ENCODE results near the gene ICE1. TPM values are rescaled to one million over a fixed set of nuclear protein-coding genes. Genes with fewer than 3 reads are reported as not detected.
"Not testable (repeated sequence)": the region's sequence is repeated elsewhere in the genome, so short reads cannot be mapped to it uniquely, and the experiment has no call there.

ICE1 gene
- total and polyA plus RNA-seq, 9 of the 15 experiments (the other 6 are each of a cell fraction or from before 2014, with no cell fraction given) = 4.9 to 47.4 (median 28.2) TPM

DNA sequence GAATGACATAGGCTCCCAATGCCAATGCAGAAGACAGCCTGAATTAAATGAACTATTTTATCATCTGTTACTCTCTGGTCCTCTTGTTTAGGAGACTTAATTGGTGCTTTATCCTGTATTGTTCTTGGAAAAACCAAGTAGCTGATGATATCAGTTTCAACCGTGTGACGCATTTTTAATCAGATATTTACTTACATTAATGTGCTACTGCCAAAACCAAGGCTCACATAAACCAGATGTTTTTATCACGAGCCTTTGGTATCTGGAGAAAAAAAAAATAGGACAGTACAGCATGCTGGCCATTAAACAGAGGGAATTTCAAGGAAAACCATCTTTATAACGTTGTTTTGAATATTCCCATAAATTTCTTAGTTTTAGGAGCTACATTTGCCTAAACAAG is 90.1 kb downstream of the ICE1 start (continued):
- TF ChIP-seq, protein P1, sequence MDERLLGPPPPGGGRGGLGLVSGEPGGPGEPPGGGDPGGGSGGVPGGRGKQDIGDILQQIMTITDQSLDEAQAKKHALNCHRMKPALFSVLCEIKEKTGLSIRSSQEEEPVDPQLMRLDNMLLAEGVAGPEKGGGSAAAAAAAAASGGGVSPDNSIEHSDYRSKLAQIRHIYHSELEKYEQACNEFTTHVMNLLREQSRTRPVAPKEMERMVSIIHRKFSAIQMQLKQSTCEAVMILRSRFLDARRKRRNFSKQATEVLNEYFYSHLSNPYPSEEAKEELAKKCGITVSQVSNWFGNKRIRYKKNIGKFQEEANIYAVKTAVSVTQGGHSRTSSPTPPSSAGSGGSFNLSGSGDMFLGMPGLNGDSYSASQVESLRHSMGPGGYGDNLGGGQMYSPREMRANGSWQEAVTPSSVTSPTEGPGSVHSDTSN (CRISPR knock-in tag; IDR thresholded peaks at IDR 0.05; ENCODE audit: low read depth) = no peak
- TF ChIP-seq, protein P1 (tag; conservative IDR thresholded peaks at IDR 0.05; ENCODE audit: low read depth) = no peak
- TF ChIP-seq, protein P2, sequence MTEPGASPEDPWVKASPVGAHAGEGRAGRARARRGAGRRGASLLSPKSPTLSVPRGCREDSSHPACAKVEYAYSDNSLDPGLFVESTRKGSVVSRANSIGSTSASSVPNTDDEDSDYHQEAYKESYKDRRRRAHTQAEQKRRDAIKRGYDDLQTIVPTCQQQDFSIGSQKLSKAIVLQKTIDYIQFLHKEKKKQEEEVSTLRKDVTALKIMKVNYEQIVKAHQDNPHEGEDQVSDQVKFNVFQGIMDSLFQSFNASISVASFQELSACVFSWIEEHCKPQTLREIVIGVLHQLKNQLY (CRISPR knock-in tag; conservative IDR thresholded peaks at IDR 0.05) = no peak
- no peak for TF ChIP-seq SREBF1 (IDR thresholded peaks at IDR 0.05; ENCODE audit: borderline replicate concordance, low read depth, low read length)
- TF ChIP-seq, protein P3, sequence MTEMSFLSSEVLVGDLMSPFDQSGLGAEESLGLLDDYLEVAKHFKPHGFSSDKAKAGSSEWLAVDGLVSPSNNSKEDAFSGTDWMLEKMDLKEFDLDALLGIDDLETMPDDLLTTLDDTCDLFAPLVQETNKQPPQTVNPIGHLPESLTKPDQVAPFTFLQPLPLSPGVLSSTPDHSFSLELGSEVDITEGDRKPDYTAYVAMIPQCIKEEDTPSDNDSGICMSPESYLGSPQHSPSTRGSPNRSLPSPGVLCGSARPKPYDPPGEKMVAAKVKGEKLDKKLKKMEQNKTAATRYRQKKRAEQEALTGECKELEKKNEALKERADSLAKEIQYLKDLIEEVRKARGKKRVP (CRISPR knock-in tag; IDR thresholded peaks at IDR 0.05) = no peak
- TF ChIP-seq, protein P4, sequence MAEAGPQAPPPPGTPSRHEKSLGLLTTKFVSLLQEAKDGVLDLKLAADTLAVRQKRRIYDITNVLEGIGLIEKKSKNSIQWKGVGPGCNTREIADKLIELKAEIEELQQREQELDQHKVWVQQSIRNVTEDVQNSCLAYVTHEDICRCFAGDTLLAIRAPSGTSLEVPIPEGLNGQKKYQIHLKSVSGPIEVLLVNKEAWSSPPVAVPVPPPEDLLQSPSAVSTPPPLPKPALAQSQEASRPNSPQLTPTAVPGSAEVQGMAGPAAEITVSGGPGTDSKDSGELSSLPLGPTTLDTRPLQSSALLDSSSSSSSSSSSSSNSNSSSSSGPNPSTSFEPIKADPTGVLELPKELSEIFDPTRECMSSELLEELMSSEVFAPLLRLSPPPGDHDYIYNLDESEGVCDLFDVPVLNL (CRISPR knock-in tag; IDR thresholded peaks at IDR 0.05; ENCODE audit: low read depth) = no peak

DNA sequence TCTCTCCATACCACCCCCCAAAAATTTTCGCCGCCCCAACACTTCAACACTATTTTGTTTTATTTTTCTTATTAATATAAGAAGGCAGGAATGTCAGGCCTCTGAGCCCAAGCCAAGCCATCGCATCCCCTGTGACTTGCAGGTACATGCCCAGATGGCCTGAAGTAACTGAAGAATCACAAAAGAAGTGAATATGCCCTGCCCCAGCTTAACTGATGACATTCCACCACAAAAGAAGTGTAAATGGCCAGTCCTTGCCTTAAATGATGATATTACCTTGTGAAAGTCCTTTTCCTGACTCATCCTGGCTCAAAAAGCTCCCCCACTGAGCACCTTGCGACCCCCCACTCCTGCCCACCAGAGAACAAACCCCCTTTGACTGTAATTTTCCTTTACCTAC is 98.1 kb downstream of the ICE1 start:
- H3K79me2 ChIP-seq (ENCODE audit: control insufficient read depth, insufficient read depth, low read length); H3K9me3 ChIP-seq (replicated peaks; ENCODE audit: control insufficient read depth, insufficient read depth, low read depth, low read length); intact Hi-C loops (cut with micrococcal nuclease); CTCF ChIA-PET (ENCODE audit: low intra/inter-chr PET ratio); FAIRE-seq; ATAC-seq; H3K9ac ChIP-seq (ENCODE audit: insufficient read depth in 1 of 2, low read depth in 2 of 2, low read length in 2 of 2); H3K4me2 ChIP-seq (ENCODE audit: insufficient read depth, low read length); POLR2A ChIA-PET; DNase-seq (ENCODE audit: extremely low read depth in 1 of 4, low spot score in 3 of 4); in situ Hi-C loops (cut with MboI); H3K36me3 ChIP-seq (ENCODE audit: control insufficient read depth, insufficient read depth, low read length); BruUV-seq (replicated peaks); H3K27ac ChIP-seq (ENCODE audit: extremely low read depth, low read depth, low read length); H3K4me1 ChIP-seq (replicated peaks in 1 of 2; ENCODE audit: control insufficient read depth in 2 of 2, insufficient read depth in 2 of 2, low read length in 2 of 2); H2AFZ ChIP-seq (ENCODE audit: low read depth, low read length); H4K20me1 ChIP-seq (replicated peaks; ENCODE audit: control insufficient read depth, insufficient read depth, low read length); H3K27me3 ChIP-seq (ENCODE audit: control insufficient read depth in 2 of 2, insufficient read depth in 2 of 2, low read length in 2 of 2); H3K4me3 ChIP-seq; H3K9me1 ChIP-seq (ENCODE audit: control insufficient read depth, insufficient read depth, low read length): not testable (repeated sequence)
- 11% methylated on average over 2 of the region's 4 CpGs for WGBS (ENCODE audit: insufficient coverage, low coverage, missing lambda C conversion rate)

Measured in K562 (cell line).